Heart left ventricle (tissue), 16 donors: Measurements from ENCODE around the gene KCTD10. TPM values are rescaled to one million over a fixed set of nuclear protein-coding genes. Genes with fewer than 3 reads are reported as not detected.
"Not testable (repeated sequence)": the region's sequence is repeated elsewhere in the genome, so short reads cannot be mapped to it uniquely, and the experiment has no call there.

Experiments used
- ATAC-seq, 4 donors: fragments of 200-7000 bp; cut with Tn5 transposase; one replicate each; pipeline ENCODE4 v1.9.1; 2020 to 2022; ENCODE audit warnings: moderate library complexity in 4 of 4, mild to moderate bottlenecking in 3 of 4, moderate number of reproducible peaks in 1 of 4
- DNase-seq, 5 donors: peaks; one replicate each; pipeline ENCODE4 v3.0.0-alpha.2; 2020
- H3K27ac ChIP-seq, 12 donors: fragments of 200-600 bp; sonication (generic) in 4 of 12; one replicate each; pipeline versions ENCODE4 v1.5.0 to v1.8.0; 2016 to 2022; ENCODE audit warnings: mild to moderate bottlenecking in 2 of 12
- H3K27me3 ChIP-seq, 9 donors: fragments of 200-600 bp; sonication (generic) in 2 of 9; one replicate each; pipeline versions ENCODE4 v1.5.1 to v1.8.0; 2016 to 2022; ENCODE audit warnings: mild to moderate bottlenecking in 3 of 9
- H3K36me3 ChIP-seq, 9 donors: fragments of 200-600 bp; sonication (generic) in 2 of 9; one replicate each; pipeline versions ENCODE4 v1.5.0 to v1.8.0; 2018 to 2022; ENCODE audit warnings: mild to moderate bottlenecking in 2 of 9
- H3K4me1 ChIP-seq, 12 donors: fragments of 200-600 bp; sonication (generic) in 4 of 12; one replicate each; pipeline versions ENCODE4 v1.5.0 to v1.8.0; 2016 to 2022; ENCODE audit warnings: mild to moderate bottlenecking in 3 of 12
- H3K4me3 ChIP-seq, 12 donors: fragments of 200-600 bp; sonication (generic) in 4 of 12; one replicate each; pipeline versions ENCODE4 v1.5.0 to v1.8.0; 2017 to 2022; ENCODE audit warnings: mild to moderate bottlenecking in 9 of 12, moderate library complexity in 4 of 12
- H3K9me3 ChIP-seq, 12 donors: fragments of 200-600 bp; sonication (generic) in 4 of 12; one replicate each; pipeline versions ENCODE4 v1.5.0 to v1.8.0; 2016 to 2022; ENCODE audit warnings: mild to moderate bottlenecking in 1 of 12
- POLR2A ChIP-seq, 2 donors: fragments of 450-650 bp; IDR thresholded peaks; one replicate each; pipeline ENCODE4 v1.6.1; 2017; ENCODE audit warnings: antibody characterized with exemption in 2 of 2, mild to moderate bottlenecking in 2 of 2, moderate library complexity in 2 of 2
- WGBS, 4 donors: extraction: QIAGEN DNeasy Blood & Tissue Kit in 2 of 4; methylation state at CpG; one replicate each; pipeline versions ENCODE4 v1.1.5 to v1.1.7; 2013 to 2018; 5-methylcytosine and 5-hydroxymethylcytosine counted together
- intact Hi-C, 10 donors: fragments of 100-400 bp; cut with DNase I; formaldehyde crosslinking; loops; one replicate each; pipeline versions ENCODE4 v1.11.1 to v1.14.2; 2022
- polyA plus RNA-seq, 2 donors: library from polyadenylated mRNA; stranded (reverse); fragments of 200-250 nt; gene quantifications; one replicate each; pipeline ENCODE4 v1.2.3, GENCODE V29; 2013
- total RNA-seq, 9 donors: library from RNA; depleted of rRNA in 2 of 9; stranded (reverse); fragments of >200 nt in 2 of 9; fragmentation: NEBNext Ultra II Directional in 3 of 9; extraction: Animal tissue kit (Norgen Biotek cat#: 25700) in 3 of 9; gene quantifications; one replicate each; pipeline versions ENCODE4 v1.1.0 to v1.2.4, GENCODE V29; 2016 to 2023
- TF ChIP-seq, protein P1 (sequence below), 12 donors: fragments of 200-600 bp; sonication (generic) in 4 of 12; IDR thresholded peaks; one replicate each; pipeline versions ENCODE4 v1.5.0 to v1.8.0; 2018 to 2022; ENCODE audit warnings: antibody characterized with exemption in 12 of 12, mild to moderate bottlenecking in 5 of 12
- donor health status: ischemic (EF 13 %, LVEDD 7.1; RV severe dilation, severe dysfunction).
- donor health status: healthy with polysubstance abuse.
- donor health status: DM: no; HTN: yes; CAD: no.
- donor health status: DM: no; HTN: no; CAD: no.
- donor health status: ischemic (EF 25% LVEDD 6.9; RV normal size, moderate dysfunction).
- donor health status: ischemic (EF 25% LVEDD 5.7; RV mildly dilated, moderate dysfunction).
- donor health status: healthy.
- donor health status: DM: yes; HTN: yes; CAD: no.
- donor health status: ischemic (EF 35%, LVEDD 5.7; RV mildly dilated, moderate dysfunction).
- donor health status: nonischemic (EF 11% LVEDD 7.7; RV severe dilation, severe dysfunction).
- donor health status: DM: yes; HTN: yes; CAD: no.
- donor health status: PGD.
- donor health status: ischemic (EF 29% LVEDD 5.4; RV normal size, mild dysfunction).
- donor health status: nonischemic (EF 23%, LVEDD 6.1; RV moderate dilation, normal function).

KCTD10 gene
- total and polyA plus RNA-seq, 11 donors, result 9.5 to 52.3 (median 37.1) TPM

GRCh38 chr12:109423392-109423791 lies 53.7 kb downstream of the KCTD10 start:
- no peak overlapping the region for H3K27ac ChIP-seq
- no peaks in the 10 kb centered on the region for H3K9me3 ChIP-seq
- WGBS, 4 donors, result 89 to 92% (median 90%) methylated on average over 9 of the region's 9 CpGs
- ATAC-seq (no peak), DNase-seq (no peak)
- no peak overlapping the region for H3K4me3 ChIP-seq
- TF ChIP-seq POLR2A (IDR thresholded peaks at IDR 0.05), result no peak
- TF ChIP-seq, protein P1, sequence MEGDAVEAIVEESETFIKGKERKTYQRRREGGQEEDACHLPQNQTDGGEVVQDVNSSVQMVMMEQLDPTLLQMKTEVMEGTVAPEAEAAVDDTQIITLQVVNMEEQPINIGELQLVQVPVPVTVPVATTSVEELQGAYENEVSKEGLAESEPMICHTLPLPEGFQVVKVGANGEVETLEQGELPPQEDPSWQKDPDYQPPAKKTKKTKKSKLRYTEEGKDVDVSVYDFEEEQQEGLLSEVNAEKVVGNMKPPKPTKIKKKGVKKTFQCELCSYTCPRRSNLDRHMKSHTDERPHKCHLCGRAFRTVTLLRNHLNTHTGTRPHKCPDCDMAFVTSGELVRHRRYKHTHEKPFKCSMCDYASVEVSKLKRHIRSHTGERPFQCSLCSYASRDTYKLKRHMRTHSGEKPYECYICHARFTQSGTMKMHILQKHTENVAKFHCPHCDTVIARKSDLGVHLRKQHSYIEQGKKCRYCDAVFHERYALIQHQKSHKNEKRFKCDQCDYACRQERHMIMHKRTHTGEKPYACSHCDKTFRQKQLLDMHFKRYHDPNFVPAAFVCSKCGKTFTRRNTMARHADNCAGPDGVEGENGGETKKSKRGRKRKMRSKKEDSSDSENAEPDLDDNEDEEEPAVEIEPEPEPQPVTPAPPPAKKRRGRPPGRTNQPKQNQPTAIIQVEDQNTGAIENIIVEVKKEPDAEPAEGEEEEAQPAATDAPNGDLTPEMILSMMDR (IDR thresholded peaks at IDR 0.05), result no peak
- H3K4me1 ChIP-seq, result no peaks in the 10 kb centered on the region
- H3K36me3 ChIP-seq, result no peaks in the 10 kb centered on the region
- H3K27me3 ChIP-seq, result peaks cover 0 to 16% (median 0%) of the 10 kb centered on the region in 9 donors
- intact Hi-C loops, result loop anchor here in 3 of 10 donors (10.0 kb wide), 2 partner anchors 171 to 351 kb away; no protein-coding TSS in a partner anchor

DNA sequence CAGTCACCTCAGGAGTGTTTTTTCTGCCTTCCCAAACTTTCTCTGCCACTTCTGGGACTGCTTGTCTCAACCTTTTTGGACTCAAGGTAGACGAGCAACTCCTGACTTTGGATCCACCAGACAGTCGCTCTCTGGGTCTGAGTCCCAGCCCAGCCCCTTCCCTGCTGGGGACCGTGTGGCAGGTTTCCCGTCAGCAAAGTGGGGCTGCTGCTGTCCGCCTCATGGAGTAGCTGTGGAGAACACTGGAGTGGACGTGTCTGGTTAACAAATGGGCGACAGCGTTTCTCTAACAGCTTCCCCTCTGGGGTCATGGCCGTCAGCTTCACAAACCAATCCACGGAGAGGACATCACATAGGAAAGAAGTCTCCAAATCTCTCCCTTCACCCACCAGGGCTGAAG lies 54.8 kb downstream of the KCTD10 start:
- TF ChIP-seq POLR2A (IDR thresholded peaks at IDR 0.05), result no peak
- TF ChIP-seq, protein P1 (IDR thresholded peaks at IDR 0.05), result no peak

GRCh38 chr12:109421355-109422087 lies 55.6 kb downstream of the KCTD10 start:
- ATAC-seq, result no peak
- no peak for TF ChIP-seq POLR2A (IDR thresholded peaks at IDR 0.05)
- 64 to 80% (median 74%) methylated on average over 6 to 8 of the region's 8 CpGs for whole genome bisulfite sequencing, 4 donors
- no peak for DNase-seq
- Histone ChIP-seq H3K4me3 (no peak overlapping the region), H3K4me1 (no peaks in the 10 kb centered on the region), H3K36me3 (no peaks in the 10 kb centered on the region), H3K9me3 (no peaks in the 10 kb centered on the region), H3K27ac (no peak overlapping the region), H3K27me3 (peaks cover 0 to 16% (median 0%) of the 10 kb centered on the region in 9 donors)
- intact Hi-C loops, result loop anchor here in 3 of 10 donors (10.0 kb wide), 2 partner anchors 173 to 353 kb away; no protein-coding TSS in a partner anchor

More for the DNA sequence above, 54.8 kb downstream of the KCTD10 start:
- DNase-seq, result no peak
- peaks cover 0 to 16% (median 0%) of the 10 kb centered on the region in 9 donors for H3K27me3 ChIP-seq
- intact Hi-C loops, result loop anchor here in 3 of 10 donors (10.0 kb wide), 2 partner anchors 173 to 353 kb away; no protein-coding TSS in a partner anchor
- H3K4me3 ChIP-seq, result no peak overlapping the region
- no peak overlapping the region for H3K27ac ChIP-seq
- ATAC-seq, result no peak
- H3K9me3 ChIP-seq, result no peaks in the 10 kb centered on the region
- H3K36me3 ChIP-seq, result no peaks in the 10 kb centered on the region
- H3K4me1 ChIP-seq, result no peaks in the 10 kb centered on the region
- WGBS, 4 donors, result 43 to 54% (median 47%) methylated on average over 10 of the region's 10 CpGs

DNA sequence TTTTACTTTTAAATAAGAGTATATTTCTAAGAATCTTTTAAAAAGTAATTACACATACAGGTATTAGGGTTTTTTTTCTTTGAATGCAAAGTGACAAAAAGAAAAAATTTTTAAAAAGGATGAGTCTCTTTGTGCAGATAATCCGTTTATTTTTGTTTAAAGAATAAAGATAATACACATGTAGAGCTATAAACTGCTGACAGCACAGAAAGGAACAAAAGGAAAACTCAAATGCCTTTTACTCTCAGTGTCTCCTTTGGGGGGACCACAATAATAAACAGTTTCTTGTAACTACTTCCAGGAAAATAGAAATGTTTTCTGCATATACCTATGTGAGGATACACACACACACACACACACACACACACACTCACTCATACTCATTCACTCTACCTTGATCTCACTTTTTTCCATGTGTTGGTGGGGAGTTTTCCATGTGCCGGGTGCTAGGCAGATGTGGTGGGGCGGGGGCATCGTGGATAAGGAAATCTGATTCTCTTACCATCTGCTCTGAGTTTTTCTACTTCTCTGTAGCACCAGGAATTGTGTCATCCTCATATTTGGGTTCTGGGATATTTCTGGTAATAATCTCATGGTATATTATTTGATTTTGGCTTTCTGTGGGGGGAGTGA lies 58.1 kb downstream of the KCTD10 start:
- H3K9me3 ChIP-seq, result no peaks in the 10 kb centered on the region
- intact Hi-C loops, result no loop called here
- no peak for TF ChIP-seq POLR2A (IDR thresholded peaks at IDR 0.05)
- TF ChIP-seq, protein P1 (IDR thresholded peaks at IDR 0.05), result no peak
- H3K27me3 ChIP-seq, result peaks cover 0 to 16% (median 0%) of the 10 kb centered on the region in 9 donors
- no peaks in the 10 kb centered on the region for H3K36me3 ChIP-seq
- no peak overlapping the region for H3K4me3 ChIP-seq
- H3K27ac ChIP-seq, result no peak overlapping the region
- no peaks in the 10 kb centered on the region for H3K4me1 ChIP-seq
- ATAC-seq (no peak), DNase-seq (no peak)
- 32 to 77% (median 69%) methylated on average over 4 of the region's 4 CpGs for WGBS, 4 donors

- intact Hi-C loops, H3K4me1 ChIP-seq, H3K36me3 ChIP-seq, H3K9me3 ChIP-seq, H3K27me3 ChIP-seq, DNase-seq, H3K27ac ChIP-seq, H3K4me3 ChIP-seq, ATAC-seq: not testable (repeated sequence)
- WGBS, 4 donors, result 94 to 98% (median 96%) methylated on average over 4 of the region's 4 CpGs
Measured at GRCh38 chr12:109406147-109406546, 71.0 kb downstream of the KCTD10 start.

GRCh38 chr12:109404841-109405240 lies 72.3 kb downstream of the KCTD10 start:
- H3K4me3 ChIP-seq, H3K9me3 ChIP-seq, H3K36me3 ChIP-seq, DNase-seq, H3K27ac ChIP-seq, intact Hi-C loops, H3K4me1 ChIP-seq, ATAC-seq: not testable (repeated sequence)
- H3K27me3 ChIP-seq, result peaks cover 0 to 14% (median 0%) of the 10 kb centered on the region in 9 donors
- WGBS, 4 donors, result 94 to 97% (median 96%) methylated on average over 2 of the region's 2 CpGs
